ENCODE results near the gene HTRA2. TPM values are rescaled to one million over a fixed set of nuclear protein-coding genes. Genes with fewer than 3 reads are reported as not detected.

The HTRA2 gene
- 10 to 100 TPM; 24.2 to 38.5 (median 29.4) TPM for total RNA-seq

DNA sequence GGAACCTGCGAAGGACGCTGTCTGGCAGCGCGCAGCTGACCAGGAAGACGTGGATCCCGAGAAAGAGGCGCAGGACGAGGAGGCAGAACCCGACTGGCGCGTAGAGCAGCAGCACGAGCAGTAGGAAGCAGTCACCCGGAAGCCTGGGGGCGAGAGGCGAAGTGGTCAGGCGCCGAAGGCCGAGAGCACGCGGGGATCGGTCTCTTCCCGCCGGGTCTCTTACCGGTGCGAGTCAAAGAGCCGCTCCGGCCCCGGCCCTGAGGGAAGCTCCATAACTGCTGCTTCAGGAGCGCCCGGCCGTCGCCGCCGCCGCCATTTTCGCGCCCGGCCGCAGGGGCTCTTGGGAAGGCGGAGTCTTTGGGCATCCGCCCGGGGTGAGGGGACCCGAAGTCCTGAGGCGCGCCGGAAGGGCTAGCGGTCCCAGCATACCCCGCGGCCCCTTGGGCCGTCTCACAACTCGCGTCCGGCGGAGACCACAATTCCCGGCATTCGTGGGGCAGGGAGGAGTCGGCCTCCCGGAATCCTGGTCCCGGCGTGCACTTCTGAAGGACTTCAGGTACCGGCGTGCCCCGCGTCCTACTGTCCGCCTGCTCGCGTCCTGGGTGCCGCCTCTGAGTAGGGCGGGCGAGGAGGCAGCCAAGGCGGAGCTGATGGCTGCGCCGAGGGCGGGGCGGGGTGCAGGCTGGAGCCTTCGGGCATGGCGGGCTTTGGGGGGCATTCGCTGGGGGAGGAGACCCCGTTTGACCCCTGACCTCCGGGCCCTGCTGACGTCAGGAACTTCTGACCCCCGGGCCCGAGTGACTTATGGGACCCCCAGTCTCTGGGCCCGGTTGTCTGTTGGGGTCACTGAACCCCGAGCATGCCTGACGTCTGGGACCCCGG is at the start of gene HTRA2, which contains the start of gene AUP1:
HTRA2 (plus strand) TSS at position 577 of the 882 bp plus-strand sequence; CDS start at position 651, 74 bp downstream.
AUP1 (minus strand) TSS at position 350 of the 882 bp plus-strand sequence; CDS start at position 273, 77 bp downstream.
- intact Hi-C loops (cut with DNase I; ENCODE audit: low total_unique reads) (loop anchor here (1.0 to 10.0 kb wide), 5 partner anchors 22 to 792 kb away; partner anchors contain the start of genes CCDC142, HK2, INO80B and PCGF1), in situ Hi-C loops (cut with MboI; ENCODE audit: low sequenced_read_pairs in 4 of 4) (loop anchor here in 2 of 4 donors (5.0 to 25.0 kb wide), 2 partner anchors 47 to 1292 kb away; partner anchors contain the start of genes CCDC142 (in 1 of the 2), CCT7 (in 1 of the 2), PRADC1 (in 1 of the 2) and TTC31 (in 1 of the 2))
- TF ChIP-seq, protein P1, sequence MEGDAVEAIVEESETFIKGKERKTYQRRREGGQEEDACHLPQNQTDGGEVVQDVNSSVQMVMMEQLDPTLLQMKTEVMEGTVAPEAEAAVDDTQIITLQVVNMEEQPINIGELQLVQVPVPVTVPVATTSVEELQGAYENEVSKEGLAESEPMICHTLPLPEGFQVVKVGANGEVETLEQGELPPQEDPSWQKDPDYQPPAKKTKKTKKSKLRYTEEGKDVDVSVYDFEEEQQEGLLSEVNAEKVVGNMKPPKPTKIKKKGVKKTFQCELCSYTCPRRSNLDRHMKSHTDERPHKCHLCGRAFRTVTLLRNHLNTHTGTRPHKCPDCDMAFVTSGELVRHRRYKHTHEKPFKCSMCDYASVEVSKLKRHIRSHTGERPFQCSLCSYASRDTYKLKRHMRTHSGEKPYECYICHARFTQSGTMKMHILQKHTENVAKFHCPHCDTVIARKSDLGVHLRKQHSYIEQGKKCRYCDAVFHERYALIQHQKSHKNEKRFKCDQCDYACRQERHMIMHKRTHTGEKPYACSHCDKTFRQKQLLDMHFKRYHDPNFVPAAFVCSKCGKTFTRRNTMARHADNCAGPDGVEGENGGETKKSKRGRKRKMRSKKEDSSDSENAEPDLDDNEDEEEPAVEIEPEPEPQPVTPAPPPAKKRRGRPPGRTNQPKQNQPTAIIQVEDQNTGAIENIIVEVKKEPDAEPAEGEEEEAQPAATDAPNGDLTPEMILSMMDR (IDR thresholded peaks at IDR 0.05 in 4 of 5, conservative IDR thresholded peaks at IDR 0.05 in 1 of 5), result no peak
- peak; percentile 70 to 89 for TF ChIP-seq POLR2A (IDR thresholded peaks at IDR 0.05)
- Histone ChIP-seq H3K4me3 (peak within 1 kb of the TSS; percentile 80 to 100 (median 93)), H3K9me3 (no peaks in the 10 kb centered on the region), H3K4me1 (peaks cover 19 to 28% of the 10 kb centered on the region in 2 donors), H3K36me3 (peaks cover 0 to 48% of the 10 kb centered on the region in 2 donors), H3K27ac (peak within 1 kb of the TSS; percentile 84 to 94 (median 89)), H3K27me3 (no peaks in the 10 kb centered on the region)
- ATAC-seq, result peak; percentile 91 to 94
- DNase-seq, result peak; percentile 98

DNA sequence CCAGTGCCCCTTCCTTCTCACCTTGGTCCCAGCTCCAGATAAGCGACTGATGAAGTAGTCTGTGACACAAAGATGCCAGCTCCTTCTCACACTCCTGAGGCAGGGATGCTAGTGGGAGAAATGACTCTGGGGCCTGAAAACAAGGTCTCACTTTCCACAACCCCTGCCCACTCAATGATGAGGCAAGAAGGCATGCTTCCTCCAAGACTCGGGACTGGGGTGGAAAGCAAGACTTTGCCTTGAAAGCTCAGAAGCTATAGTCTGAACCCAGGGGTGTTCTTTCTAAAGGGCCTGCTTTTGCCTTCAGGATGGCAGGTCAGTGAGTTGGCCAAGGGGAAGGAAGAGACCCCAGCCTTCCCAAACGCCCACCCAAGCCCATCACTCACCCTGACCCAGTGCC is 48.3 kb upstream of the HTRA2 start:
- H3K27ac ChIP-seq, result peak overlapping the region; percentile 83 to 94 (median 88)
- in situ Hi-C loops (cut with MboI; ENCODE audit: low sequenced_read_pairs in 4 of 4), result loop anchor here in 2 of 4 donors (5.0 to 10.0 kb wide), 2 partner anchors 51 to 103 kb away; no protein-coding TSS in a partner anchor
- intact Hi-C loops (cut with DNase I; ENCODE audit: low total_unique reads), result no loop called here

DNA sequence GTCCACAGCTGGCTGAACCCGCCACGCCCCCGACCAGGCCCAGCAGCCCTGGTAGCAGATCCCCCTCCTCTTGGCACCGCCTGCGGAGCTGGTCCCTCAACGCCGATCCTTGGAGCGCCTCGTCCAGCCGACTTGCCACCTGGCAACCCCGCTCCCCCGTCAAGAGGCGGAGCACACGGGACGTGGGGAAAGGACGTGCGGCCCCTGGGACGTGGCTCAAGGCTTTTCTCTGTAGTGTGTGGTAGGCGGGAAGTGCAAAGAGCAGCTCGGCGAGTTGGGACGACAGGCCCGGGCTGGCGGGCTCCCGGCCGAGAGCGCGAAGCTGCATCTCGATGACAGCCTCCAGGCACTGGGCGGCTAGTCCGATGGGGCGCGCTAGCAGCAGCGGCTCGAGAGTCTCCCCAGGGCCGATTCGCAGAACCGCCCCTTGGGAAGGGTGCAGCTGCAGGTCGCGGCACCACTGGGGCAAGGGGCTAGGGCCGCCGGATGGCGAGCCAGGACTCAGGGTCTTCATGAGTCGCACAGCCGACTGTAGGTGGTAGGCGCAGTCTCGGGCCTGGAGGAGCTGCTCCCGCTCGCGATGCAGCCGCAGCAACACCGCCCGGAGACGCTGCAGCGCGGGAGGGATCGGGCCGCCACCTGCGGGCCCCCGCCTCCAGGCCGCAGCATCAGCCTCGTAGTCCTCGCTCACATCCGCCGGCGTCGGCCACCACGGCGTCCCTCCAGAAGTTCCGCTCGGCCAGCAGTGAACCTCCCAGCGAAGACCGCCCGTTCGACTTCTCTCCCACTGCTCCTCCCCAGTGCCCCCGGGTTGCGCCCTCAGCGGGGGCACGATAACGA is 47.6 kb upstream of the HTRA2 start:
- in situ Hi-C loops (cut with MboI; ENCODE audit: low sequenced_read_pairs in 4 of 4) (loop anchor here in 2 of 4 donors (5.0 to 10.0 kb wide), 2 partner anchors 50 to 103 kb away; no protein-coding TSS in a partner anchor), intact Hi-C loops (cut with DNase I; ENCODE audit: low total_unique reads) (loop anchor here (1.0 to 2.0 kb wide), 3 partner anchors 9 to 745 kb away; partner anchors contain the start of genes AUP1, HTRA2 and TPRKB)
- H3K36me3 ChIP-seq, result peaks cover 0 to 40% of the 10 kb centered on the region in 2 donors
- H3K9me3 ChIP-seq, result no peaks in the 10 kb centered on the region
- H3K4me1 ChIP-seq, result peaks cover 24 to 25% of the 10 kb centered on the region in 2 donors
- no peak for DNase-seq
- peak overlapping the region; percentile 82 to 97 (median 87) for H3K4me3 ChIP-seq
- no peaks in the 10 kb centered on the region for H3K27me3 ChIP-seq
- H3K27ac ChIP-seq, result peak overlapping the region; percentile 83 to 94 (median 88)
- peak; percentile 44 to 45 for ATAC-seq
- TF ChIP-seq, protein P1 (IDR thresholded peaks at IDR 0.05 in 4 of 5, conservative IDR thresholded peaks at IDR 0.05 in 1 of 5), result no peak
- no peak for TF ChIP-seq POLR2A (IDR thresholded peaks at IDR 0.05)

More for the DNA sequence above, 48.3 kb upstream of the HTRA2 start:
- no peaks in the 10 kb centered on the region for H3K9me3 ChIP-seq
- peaks cover 0 to 40% of the 10 kb centered on the region in 2 donors for H3K36me3 ChIP-seq
- ATAC-seq (no peak), DNase-seq (no peak)
- peak overlapping the region; percentile 82 to 97 (median 87) for H3K4me3 ChIP-seq
- no peak for TF ChIP-seq POLR2A (IDR thresholded peaks at IDR 0.05)
- TF ChIP-seq, protein P1 (IDR thresholded peaks at IDR 0.05 in 4 of 5, conservative IDR thresholded peaks at IDR 0.05 in 1 of 5), result no peak
- H3K27me3 ChIP-seq, result no peaks in the 10 kb centered on the region
- H3K4me1 ChIP-seq, result peaks cover 24 to 25% of the 10 kb centered on the region in 2 donors
